Calu3 (cell line): ENCODE measurements around the gene EPGN. TPM values are rescaled to one million over a fixed set of nuclear protein-coding genes. Genes with fewer than 3 reads are reported as not detected.
A peak's percentile ranks its signal among the peaks of the same experiment; 100 is the strongest.

Experiments used
- BruUV-seq: library from RNA; stranded (reverse); fragments of 400-500 nt; replicated peaks from 2 replicates; lab custom pipeline; 2021; lab: Mats Ljungman, UMichigan
- CTCF ChIA-PET: fragments of 300-600 bp; sonication (Branson Sonifier 250); formaldehyde crosslinking; loops from one replicate; lab custom pipeline; 2022; ENCODE audit warnings: antibody characterized with exemption; lab: Charles Lee
- DNase-seq: peaks from one replicate; pipeline ENCODE4 v3.0.0; 2022
- H3K27ac Mint-ChIP-seq: one replicate; pipeline ENCODE4 v1.8.0; 2022; ENCODE audit warnings: mixed read lengths; ENCODE audit not compliant: unreplicated experiment
- H3K27me3 Mint-ChIP-seq: one replicate; pipeline ENCODE4 v1.8.0; 2022; ENCODE audit warnings: mixed read lengths; ENCODE audit not compliant: unreplicated experiment
- H3K36me3 Mint-ChIP-seq: one replicate; pipeline ENCODE4 v1.8.0; 2022; ENCODE audit warnings: mild to moderate bottlenecking, moderate library complexity, mixed read lengths; ENCODE audit not compliant: insufficient read depth, unreplicated experiment
- H3K4me1 Mint-ChIP-seq: one replicate; pipeline ENCODE4 v1.8.0; 2022; ENCODE audit warnings: mild to moderate bottlenecking, low read depth, mixed read lengths; ENCODE audit not compliant: unreplicated experiment
- H3K4me3 Mint-ChIP-seq: one replicate; pipeline ENCODE4 v1.8.0; 2022; ENCODE audit warnings: mild to moderate bottlenecking, low read depth, moderate library complexity, mixed read lengths; ENCODE audit not compliant: unreplicated experiment
- H3K9me3 Mint-ChIP-seq: one replicate; pipeline ENCODE4 v1.8.0; 2022; ENCODE audit warnings: low read depth, mixed read lengths; ENCODE audit not compliant: unreplicated experiment
- intact Hi-C: fragments of 100-400 bp; cut with micrococcal nuclease; formaldehyde crosslinking; loops from one replicate; pipeline ENCODE4 v1.10.0; 2022; ENCODE audit not compliant: unreplicated experiment
- total RNA-seq: library from RNA; stranded (reverse); gene quantifications from 2 replicates; pipeline ENCODE4 v1.2.3, GENCODE V29; 2022
- TF ChIP-seq, protein P1 (sequence below): fragments of 200-600 bp; IDR thresholded peaks from one replicate; pipeline ENCODE4 v1.8.0; 2022; ENCODE audit warnings: antibody characterized with exemption; ENCODE audit not compliant: unreplicated experiment

EPGN gene
- total RNA-seq, 1 experiment from 2014 or later = 0.40 TPM

DNA sequence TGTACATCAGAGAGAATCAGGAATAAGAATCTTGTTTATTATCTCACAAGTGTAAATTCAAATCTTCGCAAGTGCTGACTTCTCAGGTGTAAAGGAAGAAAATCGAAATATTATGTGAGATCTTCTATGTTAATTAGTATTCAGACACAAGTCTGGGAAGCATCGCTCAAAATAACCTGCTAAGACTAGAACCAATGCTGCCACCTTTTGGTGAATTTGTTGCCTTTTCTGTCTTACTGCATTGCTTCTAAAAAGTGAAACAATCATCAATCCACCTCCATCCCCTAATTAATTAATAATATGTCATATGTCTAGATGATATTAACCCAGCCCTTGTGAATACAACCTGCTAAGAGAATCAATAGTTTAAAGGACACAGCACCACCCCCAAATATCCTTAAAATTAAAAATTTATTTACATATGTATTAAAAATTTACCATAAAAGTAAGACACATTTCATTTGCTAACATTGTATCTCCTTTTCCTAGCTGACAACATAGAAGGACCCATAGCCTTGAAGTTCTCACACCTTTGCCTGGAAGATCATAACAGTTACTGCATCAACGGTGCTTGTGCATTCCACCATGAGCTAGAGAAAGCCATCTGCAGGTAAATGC, 3.5 kb downstream of the EPGN start:
- peak; percentile 40 for DNase-seq
- intact Hi-C loops = loop anchor here (1.0 kb wide), 2 partner anchors 84 to 123 kb away; no protein-coding TSS in a partner anchor

DNA sequence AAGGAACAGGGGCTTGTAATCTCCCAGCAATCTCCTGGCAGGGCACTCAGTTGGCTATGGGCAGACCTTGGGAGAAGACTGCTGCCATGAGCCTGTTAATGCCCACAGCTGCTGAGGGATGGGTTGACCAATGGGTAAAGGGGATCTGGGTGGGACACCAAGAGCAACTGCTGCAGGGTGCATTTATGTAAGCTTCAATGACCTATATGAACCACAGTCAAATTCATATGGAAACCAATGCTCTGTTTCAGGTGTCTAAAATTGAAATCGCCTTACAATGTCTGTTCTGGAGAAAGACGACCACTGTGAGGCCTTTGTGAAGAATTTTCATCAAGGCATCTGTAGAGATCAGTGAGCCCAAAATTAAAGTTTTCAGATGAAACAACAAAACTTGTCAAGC, 6.1 kb downstream of the EPGN start:
- DNase-seq = no peak
- no peak overlapping the region for H3K4me3 Mint-ChIP-seq
- no peaks in the 10 kb centered on the region for H3K4me1 Mint-ChIP-seq
- H3K27me3 Mint-ChIP-seq = no peaks in the 10 kb centered on the region
- CTCF ChIA-PET = no interaction called here
- H3K36me3 Mint-ChIP-seq = no peaks in the 10 kb centered on the region
- H3K9me3 Mint-ChIP-seq = no peaks in the 10 kb centered on the region
- no peak overlapping the region for H3K27ac Mint-ChIP-seq
- intact Hi-C loops = no loop called here
- TF ChIP-seq, protein P1, sequence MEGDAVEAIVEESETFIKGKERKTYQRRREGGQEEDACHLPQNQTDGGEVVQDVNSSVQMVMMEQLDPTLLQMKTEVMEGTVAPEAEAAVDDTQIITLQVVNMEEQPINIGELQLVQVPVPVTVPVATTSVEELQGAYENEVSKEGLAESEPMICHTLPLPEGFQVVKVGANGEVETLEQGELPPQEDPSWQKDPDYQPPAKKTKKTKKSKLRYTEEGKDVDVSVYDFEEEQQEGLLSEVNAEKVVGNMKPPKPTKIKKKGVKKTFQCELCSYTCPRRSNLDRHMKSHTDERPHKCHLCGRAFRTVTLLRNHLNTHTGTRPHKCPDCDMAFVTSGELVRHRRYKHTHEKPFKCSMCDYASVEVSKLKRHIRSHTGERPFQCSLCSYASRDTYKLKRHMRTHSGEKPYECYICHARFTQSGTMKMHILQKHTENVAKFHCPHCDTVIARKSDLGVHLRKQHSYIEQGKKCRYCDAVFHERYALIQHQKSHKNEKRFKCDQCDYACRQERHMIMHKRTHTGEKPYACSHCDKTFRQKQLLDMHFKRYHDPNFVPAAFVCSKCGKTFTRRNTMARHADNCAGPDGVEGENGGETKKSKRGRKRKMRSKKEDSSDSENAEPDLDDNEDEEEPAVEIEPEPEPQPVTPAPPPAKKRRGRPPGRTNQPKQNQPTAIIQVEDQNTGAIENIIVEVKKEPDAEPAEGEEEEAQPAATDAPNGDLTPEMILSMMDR = no peak
- no TSS peak for BruUV-seq

More for the DNA sequence above, 3.5 kb downstream of the EPGN start:
- Mint-ChIP-seq H3K36me3 (no peaks in the 10 kb centered on the region), H3K9me3 (no peaks in the 10 kb centered on the region), H3K27ac (no peak overlapping the region), H3K4me1 (no peaks in the 10 kb centered on the region), H3K4me3 (no peak overlapping the region), H3K27me3 (no peaks in the 10 kb centered on the region)
- BruUV-seq = no TSS peak
- TF ChIP-seq, protein P1 = peak; percentile 35
- CTCF ChIA-PET = no interaction called here

DNA sequence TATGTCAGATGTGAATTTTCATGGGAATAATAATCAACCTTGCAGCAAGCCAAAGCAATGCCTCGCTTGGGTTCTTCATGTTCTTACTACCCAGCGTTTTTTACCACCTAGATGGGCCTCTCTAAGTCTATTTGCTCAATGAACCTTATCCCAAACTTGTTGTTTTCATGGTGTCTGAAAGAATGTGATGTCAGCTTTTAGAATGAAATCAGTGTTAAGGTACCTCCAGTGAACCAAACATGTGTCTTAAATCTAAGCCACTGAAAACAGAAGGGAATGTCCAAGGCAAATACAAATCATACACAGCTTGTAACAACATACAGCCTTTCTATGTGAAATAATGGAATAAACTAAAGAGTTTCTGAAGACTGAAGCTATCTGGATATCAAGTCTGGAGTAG, 6.7 kb downstream of the EPGN start:
- no peak overlapping the region for H3K27ac Mint-ChIP-seq
- H3K36me3 Mint-ChIP-seq = no peaks in the 10 kb centered on the region
- no TSS peak for BruUV-seq
- H3K4me1 Mint-ChIP-seq = no peaks in the 10 kb centered on the region
- no peaks in the 10 kb centered on the region for H3K9me3 Mint-ChIP-seq
- TF ChIP-seq, protein P1 = no peak
- no peak for DNase-seq
- CTCF ChIA-PET = no interaction called here
- no peak overlapping the region for H3K4me3 Mint-ChIP-seq
- intact Hi-C loops = no loop called here
- H3K27me3 Mint-ChIP-seq = no peaks in the 10 kb centered on the region

DNA sequence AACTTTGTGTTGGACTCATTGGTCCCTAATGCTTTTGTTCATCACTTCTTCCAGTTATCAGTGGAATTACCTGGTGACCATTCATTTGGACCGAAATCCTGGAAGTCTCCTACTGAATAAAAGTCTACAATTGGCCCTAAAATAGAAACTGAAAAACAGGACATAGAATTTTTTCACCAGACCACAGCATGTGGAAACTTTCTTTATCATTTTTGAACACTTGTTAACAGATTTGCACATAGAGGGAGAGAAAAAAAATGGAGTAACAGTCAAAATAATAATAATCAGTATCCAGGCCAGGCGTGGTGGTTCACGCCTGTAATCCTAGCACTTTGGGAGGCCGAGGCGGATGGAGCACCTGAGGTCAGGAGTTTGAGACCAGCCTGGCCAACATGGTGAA, 7.1 kb downstream of the EPGN start:
- intact Hi-C loops = no loop called here
- TF ChIP-seq, protein P1 = no peak
- peaks cover 4% of the 10 kb centered on the region for H3K4me1 Mint-ChIP-seq
- H3K4me3 Mint-ChIP-seq = no peak overlapping the region
- no peaks in the 10 kb centered on the region for H3K27me3 Mint-ChIP-seq
- no TSS peak for BruUV-seq
- no peak overlapping the region for H3K27ac Mint-ChIP-seq
- H3K9me3 Mint-ChIP-seq = no peaks in the 10 kb centered on the region
- no peak for DNase-seq
- H3K36me3 Mint-ChIP-seq = peaks cover 1% of the 10 kb centered on the region
- CTCF ChIA-PET = no interaction called here
